Activated CD8-positive, alpha-beta memory T cell treated with anti-CD3 and anti-CD28 coated beads, Interleukin-2, amount 50 U/mL, for 24 hours (primary cell): Measurements from ENCODE around the gene OR2J3.
"Not testable (repeated sequence)": the region's sequence is repeated elsewhere in the genome, so short reads cannot be mapped to it uniquely, and the experiment has no call there.

Experiments used
- DNase-seq: peaks from one replicate; pipeline ENCODE4 v3.0.0-alpha.2; 2020; ENCODE audit errors: extremely low read depth

The OR2J3 gene

GRCh38 chr6:29107758-29108157, at the start of gene OR2J3:
TSS of gene OR2J3 (plus strand) at chr6:29108058. CDS start at chr6:29111891, 3,833 bp downstream.
- no peak for DNase-seq

GRCh38 chr6:29071831-29072723, 35.8 kb upstream of the OR2J3 start:
- DNase-seq: no peak

- DNase-seq: no peak
These were observed 28.7 kb upstream of the OR2J3 start for GRCh38 chr6:29079203-29079602.

GRCh38 chr6:29081312-29081711, 26.5 kb upstream of the OR2J3 start:
- DNase-seq: no peak

GRCh38 chr6:29082457-29082856, 25.4 kb upstream of the OR2J3 start:
- no peak for DNase-seq

- DNase-seq: no peak
These were observed 20.6 kb upstream of the OR2J3 start, which contains the start of gene OR2B3 for GRCh38 chr6:29087213-29087612. TSS of gene OR2B3 (minus strand) at chr6:29087313. CDS start at chr6:29087248, 65 bp downstream.

GRCh38 chr6:29092957-29093356, 14.9 kb upstream of the OR2J3 start:
- no peak for DNase-seq

GRCh38 chr6:29097803-29098202, 10.1 kb upstream of the OR2J3 start:
- DNase-seq: no peak

GRCh38 chr6:29099190-29099589, 8.7 kb upstream of the OR2J3 start, which contains the start of gene OR2J1:
TSS of gene OR2J1 (plus strand) at chr6:29099490. CDS start at chr6:29100943, 1,453 bp downstream.
- no peak for DNase-seq

GRCh38 chr6:29112135-29112534, 4.3 kb downstream of the OR2J3 start:
- DNase-seq: no peak

- DNase-seq: not testable (repeated sequence)
These were observed 7.1 kb downstream of the OR2J3 start for GRCh38 chr6:29114964-29115363.

GRCh38 chr6:29129326-29130012, 21.6 kb downstream of the OR2J3 start:
- no peak for DNase-seq

- DNase-seq: no peak
These were observed 22.8 kb downstream of the OR2J3 start for GRCh38 chr6:29130644-29131043.

GRCh38 chr6:29131691-29132090, 23.8 kb downstream of the OR2J3 start:
- DNase-seq: no peak

- no peak for DNase-seq
These were observed 29.9 kb downstream of the OR2J3 start for GRCh38 chr6:29137724-29138123.

GRCh38 chr6:29141606-29142005, 33.7 kb downstream of the OR2J3 start:
- no peak for DNase-seq

GRCh38 chr6:29142309-29142708, 34.5 kb downstream of the OR2J3 start:
- no peak for DNase-seq

GRCh38 chr6:29146179-29146578, 38.3 kb downstream of the OR2J3 start:
- DNase-seq: no peak

GRCh38 chr6:29147074-29147473, 39.2 kb downstream of the OR2J3 start:
- no peak for DNase-seq

GRCh38 chr6:29149444-29149843, 41.6 kb downstream of the OR2J3 start:
- not testable (repeated sequence) for DNase-seq

- no peak for DNase-seq
These were observed 45.2 kb downstream of the OR2J3 start for GRCh38 chr6:29153083-29153482.

- not testable (repeated sequence) for DNase-seq
These were observed 47.3 kb downstream of the OR2J3 start for GRCh38 chr6:29155182-29155581.

GRCh38 chr6:29159922-29160321, 52.1 kb downstream of the OR2J3 start:
- DNase-seq: not testable (repeated sequence)
